Measurements from ENCODE around the gene SRMS.
A peak's percentile ranks its signal among the peaks of the same experiment; 100 is the strongest.

SRMS gene

DNA sequence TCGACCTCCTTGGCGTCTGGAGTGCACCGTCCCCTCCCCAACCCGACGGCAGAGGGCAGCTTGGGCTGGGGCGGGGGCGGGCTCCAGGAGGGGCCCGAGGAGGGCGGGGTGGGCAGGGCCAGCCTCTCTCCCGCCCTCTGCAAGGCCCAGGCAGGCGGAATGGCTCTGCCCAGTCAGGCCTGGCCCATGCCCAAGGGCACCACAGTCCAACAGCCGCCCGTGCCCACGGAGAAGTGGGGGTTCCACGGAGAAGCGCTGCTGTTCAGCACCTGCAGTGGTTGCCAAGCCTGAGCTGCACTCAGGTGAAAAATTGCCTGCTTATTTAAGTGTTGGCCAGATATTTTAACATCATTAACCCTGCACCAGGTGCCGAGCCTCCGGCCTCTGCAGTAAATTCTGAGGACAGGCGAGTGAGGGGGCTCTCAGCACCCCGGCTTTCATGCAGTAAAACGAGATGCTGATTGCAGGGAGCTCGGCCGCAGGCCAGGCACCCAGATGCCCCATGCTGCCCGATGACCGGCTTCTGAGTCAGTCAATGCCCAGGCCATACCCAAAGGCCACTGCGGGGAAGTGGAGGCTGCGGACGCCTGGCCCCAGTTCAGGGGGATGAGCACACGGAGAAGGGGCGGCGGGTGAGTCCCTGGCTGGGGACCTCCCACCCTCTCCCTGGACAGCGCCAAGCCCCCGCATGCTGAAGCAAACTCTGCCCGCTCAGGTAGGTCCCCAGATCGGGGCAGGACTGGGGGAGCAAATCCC, at the start of gene SRMS:
SRMS (minus strand) TSS at position 25 of the 756 bp plus-strand sequence. CDS start 286 bp downstream, outside the sequence.
- DNase-seq = no peak

DNA sequence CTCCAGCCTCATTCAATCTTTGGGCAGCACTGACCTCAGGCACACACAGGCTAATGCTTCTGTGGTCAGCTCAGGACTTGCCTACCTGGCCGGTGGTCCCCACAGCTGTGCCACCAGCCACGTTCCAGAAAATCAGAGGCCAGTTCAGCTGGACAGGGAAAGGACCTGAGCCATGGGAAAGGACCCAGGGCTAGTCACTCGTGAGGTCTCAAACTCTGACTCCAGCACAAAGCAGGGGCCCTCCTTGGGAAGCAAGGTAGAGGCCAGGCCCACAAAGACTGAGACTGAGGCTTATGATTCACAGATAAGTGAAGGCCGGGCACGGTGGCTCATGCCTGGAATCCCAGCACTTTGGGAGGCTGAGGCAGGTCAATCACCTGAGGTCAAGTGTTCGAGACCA, 48.9 kb upstream of the SRMS start:
- DNase-seq = no peak

GRCh38 chr20:63595416-63596127, 48.0 kb upstream of the SRMS start:
- DNase-seq = no peak

GRCh38 chr20:63594043-63594561, 46.6 kb upstream of the SRMS start:
- DNase-seq = no peak

DNA sequence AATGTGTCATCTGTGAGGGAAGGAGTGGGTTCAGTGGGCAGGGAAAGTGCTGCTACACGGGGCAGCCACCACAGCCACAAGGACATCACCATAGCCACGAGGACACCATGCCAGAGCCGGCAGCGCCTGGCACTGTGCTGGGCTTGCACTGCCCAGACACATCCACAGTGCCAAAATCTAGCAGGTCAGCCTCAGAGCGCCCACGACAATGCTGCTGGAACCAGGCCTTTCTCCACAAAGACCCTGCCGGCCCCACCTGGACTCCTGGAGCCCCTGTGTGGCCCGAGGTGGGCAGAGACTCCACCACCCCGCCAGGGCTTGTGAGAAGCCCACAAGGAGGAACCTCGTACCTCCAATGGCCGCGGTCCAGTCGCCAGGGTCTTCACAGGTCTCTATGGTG, 45.1 kb upstream of the SRMS start:
- no peak for DNase-seq

DNA sequence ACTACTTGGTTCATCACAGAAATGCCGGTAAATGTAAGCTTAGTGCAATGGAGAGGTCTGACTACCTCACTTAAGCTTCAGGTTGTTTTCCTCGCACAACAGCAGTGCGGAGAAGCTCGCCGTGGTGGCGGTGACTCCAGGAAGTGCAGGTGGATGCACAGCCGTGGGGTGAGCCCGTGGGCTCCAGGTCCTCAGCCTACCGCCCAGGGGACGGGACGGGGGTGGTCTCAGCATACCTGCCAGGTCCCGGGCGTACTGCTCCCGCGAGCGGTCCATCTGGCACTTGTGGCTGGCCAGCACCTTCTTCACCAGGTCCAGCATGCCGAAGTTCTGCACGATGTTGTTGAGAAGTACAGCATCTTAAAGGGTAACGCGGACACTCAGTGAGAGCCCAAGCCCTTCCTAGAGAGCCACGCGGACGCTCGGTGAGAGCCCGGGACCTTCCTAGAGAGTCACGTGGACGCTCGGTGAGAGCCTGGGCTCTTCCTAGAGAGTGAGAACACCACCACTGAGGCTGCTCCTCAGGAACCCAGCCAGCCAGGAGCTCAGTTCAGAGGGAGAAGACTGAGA, 44.3 kb upstream of the SRMS start:
- no peak for DNase-seq

DNA sequence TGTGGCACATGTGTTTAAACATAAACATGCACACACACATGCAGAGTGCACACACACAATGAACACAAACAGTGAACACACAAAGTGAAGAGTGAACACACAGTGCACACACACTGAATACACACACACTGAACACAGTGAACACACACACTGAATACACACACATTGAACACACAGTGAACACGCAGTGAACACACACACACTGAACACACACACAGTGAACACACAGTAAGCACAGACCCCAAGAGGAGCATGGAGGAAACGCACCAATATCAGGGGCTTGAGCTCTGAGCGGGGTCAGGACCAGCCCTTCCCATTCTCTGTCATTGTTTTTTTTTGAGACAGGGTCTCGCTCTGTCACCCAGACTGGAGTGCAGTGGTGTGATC, 43.6 kb upstream of the SRMS start:
- no peak for DNase-seq

GRCh38 chr20:63590218-63591146, 42.9 kb upstream of the SRMS start:
- DNase-seq = no peak

DNA sequence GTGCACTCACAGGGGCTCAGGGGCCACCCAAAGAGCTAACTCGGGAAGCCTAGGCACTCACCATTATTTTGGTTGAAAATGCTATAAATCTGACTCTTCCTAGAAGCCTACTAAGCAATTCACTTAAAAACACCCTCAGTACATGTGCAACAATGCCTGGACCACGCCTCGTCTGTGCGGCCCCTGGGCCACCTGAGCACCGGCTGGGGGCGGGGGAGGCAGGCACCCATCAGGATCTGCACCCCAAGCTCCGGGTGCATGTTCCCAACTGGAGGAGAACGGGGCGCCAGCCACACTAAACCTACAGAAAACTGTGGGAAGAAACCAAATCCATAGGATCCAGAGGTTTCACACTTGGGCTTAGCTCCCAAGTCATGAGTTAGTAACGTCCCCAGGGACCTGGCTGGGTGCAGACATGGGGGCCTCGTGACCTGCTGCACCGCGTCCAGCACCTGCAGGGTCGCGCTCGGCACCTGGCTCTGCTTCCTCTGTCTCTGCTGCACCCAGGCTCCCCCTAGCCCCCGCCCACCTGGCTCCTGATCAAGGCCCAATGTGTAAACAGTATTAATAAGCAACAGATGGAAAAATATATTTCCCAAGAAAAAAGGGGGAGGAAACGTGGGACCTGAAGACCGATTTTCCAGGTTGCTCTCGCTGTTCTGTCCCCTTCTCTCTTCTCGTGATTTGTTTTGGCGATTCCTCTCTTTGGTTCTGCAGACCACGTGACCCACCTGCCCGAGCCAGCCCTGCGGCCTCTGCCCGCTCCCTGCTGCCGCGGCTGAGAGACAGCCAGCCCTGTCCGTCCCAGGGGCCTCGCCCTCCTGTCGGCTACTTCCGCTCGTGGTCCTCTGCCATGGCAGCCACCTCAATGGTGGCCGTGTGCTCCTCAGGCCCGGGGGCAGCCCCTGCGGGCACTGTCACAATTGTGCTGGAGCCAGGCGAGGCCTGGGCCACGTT, 42.0 kb upstream of the SRMS start:
- no peak for DNase-seq

DNA sequence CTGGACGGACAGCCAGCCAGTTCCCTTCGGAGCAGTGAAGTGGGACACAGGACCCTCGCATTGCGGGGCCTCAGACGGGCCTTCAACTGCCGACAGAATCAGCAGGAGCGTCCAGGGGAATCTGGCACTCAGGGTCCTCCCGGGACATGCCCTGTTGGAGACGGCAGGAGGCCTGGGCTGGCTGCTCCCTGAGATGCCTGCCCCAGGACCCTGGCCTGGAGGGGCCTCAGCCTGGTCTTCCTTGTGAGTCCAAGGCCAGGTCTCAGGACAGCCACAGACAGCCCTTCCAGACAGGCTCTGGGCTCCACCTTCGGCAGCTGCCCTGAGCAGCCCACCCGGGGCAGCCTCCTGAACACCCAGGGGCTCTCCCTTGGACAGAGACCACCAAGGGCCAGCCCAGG, 41.1 kb upstream of the SRMS start:
- no peak for DNase-seq

DNA sequence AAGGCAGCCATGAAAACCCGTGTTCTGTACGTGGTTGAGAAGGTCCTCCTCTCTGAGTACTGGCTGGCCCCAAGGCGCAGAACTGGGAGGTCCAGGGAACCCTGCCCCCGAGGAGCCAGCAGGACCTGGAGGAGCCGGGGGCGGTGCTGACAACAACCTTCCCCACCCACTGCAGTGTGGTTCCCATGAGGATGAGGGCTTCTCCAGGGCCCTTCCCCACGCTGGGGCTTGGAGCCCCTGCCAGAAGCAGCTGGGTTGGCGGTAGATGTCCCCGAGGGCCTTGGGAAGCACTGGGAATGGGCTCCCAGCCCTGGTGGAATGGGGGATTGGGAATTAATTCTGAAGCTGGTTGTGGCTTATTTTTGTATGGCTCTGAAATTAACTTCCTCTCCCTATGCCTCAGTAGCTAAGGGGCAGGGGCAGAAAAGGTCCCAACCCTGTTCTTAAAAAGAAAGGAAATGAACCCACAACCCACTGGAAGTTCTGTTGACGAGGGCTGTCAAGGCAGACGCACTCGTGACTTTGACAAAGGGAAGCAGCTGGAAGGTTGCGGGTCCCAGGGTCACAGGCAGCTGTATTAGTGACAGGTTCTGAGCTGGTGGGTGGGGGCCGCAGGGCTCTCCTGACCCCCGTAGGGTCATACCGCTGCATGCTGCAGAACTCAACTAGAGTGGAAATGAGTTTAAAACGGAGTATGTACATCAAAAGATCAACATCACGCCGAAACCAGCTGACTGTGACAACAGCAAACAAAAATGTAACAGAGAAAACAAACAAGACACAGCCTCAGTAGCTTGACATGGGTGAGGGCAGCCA, 40.4 kb upstream of the SRMS start:
- DNase-seq = no peak

GRCh38 chr20:63587256-63587655, 39.7 kb upstream of the SRMS start:
- no peak for DNase-seq

DNA sequence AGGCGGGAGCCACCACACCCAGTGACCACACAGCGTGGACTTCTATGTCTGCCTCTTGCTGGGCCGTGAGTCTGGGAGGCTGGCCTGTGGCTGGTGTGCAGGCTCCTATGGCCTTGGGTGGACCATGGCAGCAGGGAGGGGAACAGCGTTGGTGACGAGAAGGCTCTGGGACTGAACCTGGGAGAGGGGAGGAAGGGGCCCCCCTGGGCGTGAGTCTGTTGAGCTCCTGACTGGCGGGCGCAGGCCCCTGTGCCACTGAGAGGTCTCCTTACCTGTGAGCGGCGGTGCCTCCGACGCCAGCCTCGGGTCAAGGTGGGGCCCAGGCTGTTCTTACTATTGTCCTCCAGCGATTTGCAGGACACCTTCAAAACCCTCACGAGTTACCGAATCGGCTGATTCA, 39.2 kb upstream of the SRMS start:
- DNase-seq = no peak

- DNase-seq = no peak
These were observed 38.3 kb upstream of the SRMS start for GRCh38 chr20:63585616-63586565.

GRCh38 chr20:63582382-63583063, 35.0 kb upstream of the SRMS start:
- no peak for DNase-seq

DNA sequence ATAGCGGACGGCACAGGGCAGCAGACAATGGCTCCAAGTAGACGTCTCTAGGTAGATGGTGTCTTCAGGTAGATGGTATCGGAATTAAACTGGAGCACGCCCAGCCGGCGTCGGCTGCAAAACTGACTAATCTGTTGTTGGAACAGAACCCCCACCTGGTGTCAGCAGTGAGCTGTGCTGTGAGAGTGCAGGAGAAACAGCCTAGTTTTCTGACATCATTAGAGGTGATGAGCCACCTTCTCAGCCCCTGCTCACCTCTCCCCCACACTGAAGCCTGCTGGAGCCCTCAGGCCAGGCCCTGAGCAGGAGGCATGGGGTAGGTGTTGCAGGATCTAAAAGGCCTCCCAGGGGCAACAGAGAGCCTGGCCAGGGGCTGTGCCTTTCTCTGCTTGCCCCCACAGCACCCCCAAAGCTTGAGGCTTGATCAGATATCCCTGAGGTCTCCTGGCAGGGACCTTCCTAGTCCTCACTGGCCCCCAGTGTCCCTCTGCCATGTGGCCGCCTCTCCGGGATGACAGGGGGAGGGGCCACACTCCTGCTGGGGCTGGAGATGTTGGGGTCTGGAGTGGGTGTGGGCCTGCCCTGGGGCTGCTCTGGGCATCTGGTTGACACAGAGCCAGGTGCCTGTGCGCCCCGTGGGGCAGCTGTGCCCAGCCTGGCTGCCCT, 33.4 kb upstream of the SRMS start:
- DNase-seq = peak; percentile 82

- no peak for DNase-seq
These were observed 31.6 kb upstream of the SRMS start for GRCh38 chr20:63579017-63579694.
